HG03139 (cell line): ENCODE data around the gene ENTPD7.
"Not testable (repeated sequence)": the region's sequence is repeated elsewhere in the genome, so short reads cannot be mapped to it uniquely, and the experiment has no call there.

Source experiments
- ATAC-seq: cut with Tn5 transposase; IDR thresholded peaks from one replicate; pipeline ENCODE4 v1.9.1; 2021; ENCODE audit not compliant: unreplicated experiment

The ENTPD7 gene

DNA sequence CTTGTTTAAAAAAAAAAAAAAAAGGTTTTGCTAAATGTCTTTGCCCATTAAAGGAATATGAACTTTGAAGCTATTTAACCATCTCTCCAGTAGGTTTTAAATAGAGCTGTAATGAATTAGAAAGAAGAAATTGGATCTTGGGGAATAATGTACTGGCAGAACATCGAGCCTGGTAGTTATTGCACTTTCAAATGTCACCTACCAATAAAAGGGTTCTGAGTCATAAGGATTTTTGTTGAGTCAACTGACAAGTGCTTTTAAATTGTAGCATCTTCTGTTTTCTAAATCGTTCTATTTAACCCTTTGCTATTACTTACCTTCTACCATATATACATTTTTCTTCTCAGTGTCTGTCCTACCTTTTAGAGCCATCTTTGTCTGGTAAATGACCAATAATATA is 83.4 kb downstream of the ENTPD7 start:
- no peak for ATAC-seq

DNA sequence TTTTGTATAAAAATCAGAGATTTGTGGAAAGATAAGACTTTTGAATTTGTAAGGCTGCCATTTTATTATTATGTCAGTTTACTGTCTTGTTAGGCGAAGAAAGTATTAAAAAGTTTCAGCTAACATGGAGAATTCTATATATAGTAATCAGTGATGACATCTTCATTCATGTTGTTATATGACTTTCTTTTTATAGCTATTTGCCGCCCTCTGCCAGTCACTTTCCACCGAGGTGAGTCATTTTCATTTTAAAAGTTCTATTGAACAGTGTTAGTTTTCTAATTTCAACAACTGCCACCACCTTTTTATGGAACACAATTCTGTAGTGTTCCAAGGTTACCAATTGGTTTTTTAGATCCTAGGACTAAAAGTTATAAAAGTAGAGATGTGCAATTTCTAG is 84.5 kb downstream of the ENTPD7 start:
- ATAC-seq = no peak

DNA sequence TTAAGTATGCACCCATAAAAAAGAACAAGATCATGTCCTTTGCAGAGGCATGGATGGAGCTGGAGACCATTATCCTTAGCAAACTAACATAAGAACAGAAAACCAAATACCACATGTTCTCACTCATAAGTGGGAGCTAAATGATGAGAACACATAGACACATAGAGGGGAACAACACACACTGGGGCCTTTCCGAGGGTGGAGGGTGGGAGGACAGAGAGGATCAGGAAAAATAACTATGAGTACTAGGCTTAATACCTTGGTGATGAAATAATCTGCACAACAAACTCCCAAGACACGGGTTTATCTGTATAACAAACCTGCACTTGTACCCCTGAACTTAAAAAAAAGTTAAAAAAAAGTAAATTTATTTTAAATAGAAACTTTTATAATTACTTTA is 86.9 kb downstream of the ENTPD7 start:
- ATAC-seq = not testable (repeated sequence)

- no peak for ATAC-seq
These were observed 89.6 kb downstream of the ENTPD7 start for GRCh38 chr10:99748823-99749451.

DNA sequence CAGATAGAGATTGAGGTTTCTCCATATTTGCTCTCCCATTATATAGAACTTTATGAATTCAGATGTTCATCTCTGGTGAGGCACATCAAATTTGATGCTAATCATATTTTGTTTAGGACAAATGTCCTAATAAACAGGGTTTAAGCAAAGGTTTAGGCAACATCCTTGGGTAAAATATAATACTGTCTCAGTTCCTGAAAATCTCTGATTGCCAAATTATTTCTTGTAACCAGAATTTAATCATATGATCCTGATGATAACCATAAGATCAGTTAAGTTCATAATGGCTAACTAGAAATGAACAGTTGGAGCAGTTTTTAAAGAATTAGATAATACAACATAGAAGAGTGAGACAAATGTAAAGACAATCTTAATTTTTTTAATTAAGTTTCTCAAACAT is 91.3 kb downstream of the ENTPD7 start:
- no peak for ATAC-seq

- no peak for ATAC-seq
These were observed 95.4 kb downstream of the ENTPD7 start for GRCh38 chr10:99754670-99755069.
